NK-92 (cell line): ENCODE measurements around the gene C15orf39.
"Not testable (repeated sequence)": the region's sequence is repeated elsewhere in the genome, so short reads cannot be mapped to it uniquely, and the experiment has no call there.

Source experiments
- DNase-seq: peaks from one replicate; lab custom pipeline; 2025; ENCODE audit not compliant: unreplicated experiment; lab: John Stamatoyannopoulos, UW

Gene C15orf39

DNA sequence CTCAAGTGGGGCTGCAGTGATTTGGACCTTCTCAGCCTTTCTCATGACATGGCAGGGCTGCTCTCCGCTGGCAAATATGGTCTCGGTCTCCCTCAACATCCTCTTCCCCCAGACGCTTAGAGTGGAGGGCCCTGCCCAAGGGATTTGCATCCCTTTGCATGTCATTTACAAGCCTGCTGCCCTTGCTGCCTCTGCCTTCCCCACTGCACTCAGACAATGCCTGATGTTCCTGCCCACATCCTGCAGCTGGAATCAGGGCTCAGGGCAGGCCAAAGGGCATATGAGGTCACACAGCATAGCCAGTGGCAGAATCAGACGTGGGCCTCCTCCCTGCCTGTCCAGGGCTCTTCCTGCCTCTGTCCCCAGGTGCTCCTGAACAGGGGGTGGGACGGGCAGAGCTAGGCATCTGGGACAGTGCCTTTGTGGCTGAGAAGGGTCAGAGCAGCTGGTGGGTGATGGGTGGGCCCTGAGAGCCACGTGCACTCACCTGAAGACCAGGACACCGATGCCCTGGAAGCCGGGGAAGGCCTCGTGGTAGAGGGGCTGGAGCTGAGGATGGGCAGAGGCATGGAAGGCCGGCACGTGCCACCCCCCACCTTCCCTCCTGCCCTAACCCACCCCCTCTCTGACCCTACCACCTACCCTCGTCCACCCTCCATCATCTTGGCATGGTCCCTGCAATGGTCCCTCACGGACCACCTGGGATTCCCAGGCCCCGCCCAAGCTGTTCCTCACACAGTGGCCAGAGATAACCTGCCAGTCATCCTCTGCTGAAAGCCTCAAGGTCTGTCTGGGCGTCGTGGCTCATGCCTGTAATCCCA, 29.1 kb downstream of the C15orf39 start:
- no peak for DNase-seq

DNA sequence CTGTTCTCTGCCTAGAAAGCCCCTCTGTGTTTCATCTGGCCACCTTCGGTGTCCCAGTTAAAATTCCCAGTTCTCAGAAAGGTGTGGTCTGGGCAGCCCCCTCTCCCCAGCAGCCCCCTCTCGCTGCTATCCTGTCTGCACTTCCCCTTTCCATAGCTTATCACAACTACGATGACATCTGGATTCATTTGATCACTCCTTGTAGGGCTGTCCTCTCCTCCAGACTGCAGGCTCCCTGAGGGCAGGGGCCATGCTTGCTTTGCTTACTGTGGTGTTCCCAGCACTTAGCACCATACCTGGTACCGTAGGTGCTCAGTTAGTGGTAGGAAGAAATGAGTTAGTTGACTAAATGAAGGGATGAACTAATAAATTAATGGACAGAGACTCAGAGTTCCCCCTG, 30.2 kb downstream of the C15orf39 start:
- DNase-seq, result no peak

DNA sequence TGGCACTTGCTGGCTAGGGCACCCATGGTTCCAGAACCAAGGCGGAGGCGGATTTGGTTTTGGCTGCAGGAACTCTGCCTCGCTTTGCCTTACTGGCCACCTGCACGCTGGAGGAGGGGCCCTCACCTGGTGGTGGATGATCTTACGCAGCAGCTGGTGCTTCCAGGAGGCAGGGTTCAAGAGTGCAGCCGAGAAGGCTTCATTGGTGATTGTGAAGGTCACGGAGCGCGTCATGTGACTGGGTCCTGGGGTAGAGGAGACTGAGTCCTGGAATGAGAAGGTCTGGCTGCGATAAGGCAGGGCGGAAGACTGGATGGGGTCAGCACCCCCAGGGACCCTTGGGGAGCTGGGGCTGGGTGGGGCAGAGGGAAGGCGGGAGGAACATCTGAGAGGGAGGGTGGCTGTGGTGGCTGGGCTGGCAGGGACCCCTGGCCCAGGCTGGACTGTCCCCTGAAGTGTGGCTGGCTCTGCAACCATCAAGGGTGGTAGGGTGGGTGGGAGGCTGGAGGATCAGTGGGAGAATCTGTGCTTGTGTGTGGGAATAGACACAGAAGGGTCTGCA, 30.7 kb downstream of the C15orf39 start:
- DNase-seq, result no peak

DNA sequence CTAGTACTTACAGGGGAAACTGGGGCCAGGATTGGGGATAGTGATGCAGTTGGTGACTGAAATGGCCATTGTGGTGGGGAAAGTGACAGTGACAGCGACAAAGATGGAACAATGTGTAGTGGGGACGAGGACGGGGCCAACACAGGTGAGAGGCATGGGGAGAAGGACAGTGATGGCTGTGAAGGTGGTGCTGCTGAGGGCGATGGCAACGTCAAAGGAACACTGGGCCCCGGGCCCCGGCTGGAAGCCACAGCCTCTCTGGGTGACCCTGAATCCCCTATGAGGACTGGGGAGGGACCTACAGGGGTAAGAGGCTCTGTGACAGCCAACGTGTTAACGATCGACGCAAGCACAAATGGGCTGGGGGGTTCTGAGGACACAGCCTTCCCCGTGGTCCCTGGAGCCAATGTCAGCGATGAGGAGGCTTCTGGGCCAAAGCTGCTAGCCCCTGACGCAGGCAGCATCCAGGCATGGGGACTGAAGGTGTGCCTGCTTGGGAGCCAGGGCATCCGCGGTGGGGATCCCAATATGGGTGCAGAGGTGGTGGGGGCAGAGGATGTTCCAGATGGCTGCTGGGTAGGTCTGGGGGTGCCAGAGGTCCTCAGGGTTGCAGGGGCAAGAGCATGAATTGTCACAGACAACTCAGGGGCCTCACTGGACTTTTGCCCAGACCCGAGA, 31.3 kb downstream of the C15orf39 start:
- no peak for DNase-seq

DNA sequence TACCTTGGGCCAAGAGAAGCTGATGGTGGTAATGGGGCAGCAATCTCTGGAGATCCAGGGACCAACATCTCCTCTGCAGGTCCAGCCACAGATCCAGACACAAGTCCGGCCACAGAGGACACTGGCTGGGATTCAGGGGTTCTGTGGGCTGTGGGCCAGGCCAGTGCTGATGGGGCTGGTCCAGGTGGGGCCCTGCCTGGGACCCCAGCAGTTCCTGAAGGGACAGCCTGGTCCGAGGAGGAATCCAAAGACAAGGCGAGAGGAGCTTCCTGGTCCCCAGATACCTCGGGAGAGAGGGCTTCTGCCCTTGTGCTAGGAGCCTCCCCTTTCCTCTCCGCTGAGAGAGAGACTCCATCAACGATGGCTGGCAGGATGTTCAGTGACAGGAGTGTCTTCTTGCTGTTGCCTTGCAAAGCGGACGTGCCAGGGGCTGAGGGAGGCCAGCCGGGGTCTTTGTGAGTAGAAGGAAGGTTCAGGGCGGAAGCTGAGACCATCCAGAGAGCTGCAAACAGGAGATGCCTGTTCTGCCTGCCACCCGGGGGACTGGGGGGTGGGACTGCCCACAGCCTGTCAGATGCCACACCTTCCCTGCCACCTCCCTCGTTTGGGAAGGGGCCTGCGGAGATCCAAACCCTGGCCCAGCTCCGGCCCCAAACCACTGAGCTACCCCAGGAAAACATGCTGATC, 32.0 kb downstream of the C15orf39 start:
- no peak for DNase-seq

DNA sequence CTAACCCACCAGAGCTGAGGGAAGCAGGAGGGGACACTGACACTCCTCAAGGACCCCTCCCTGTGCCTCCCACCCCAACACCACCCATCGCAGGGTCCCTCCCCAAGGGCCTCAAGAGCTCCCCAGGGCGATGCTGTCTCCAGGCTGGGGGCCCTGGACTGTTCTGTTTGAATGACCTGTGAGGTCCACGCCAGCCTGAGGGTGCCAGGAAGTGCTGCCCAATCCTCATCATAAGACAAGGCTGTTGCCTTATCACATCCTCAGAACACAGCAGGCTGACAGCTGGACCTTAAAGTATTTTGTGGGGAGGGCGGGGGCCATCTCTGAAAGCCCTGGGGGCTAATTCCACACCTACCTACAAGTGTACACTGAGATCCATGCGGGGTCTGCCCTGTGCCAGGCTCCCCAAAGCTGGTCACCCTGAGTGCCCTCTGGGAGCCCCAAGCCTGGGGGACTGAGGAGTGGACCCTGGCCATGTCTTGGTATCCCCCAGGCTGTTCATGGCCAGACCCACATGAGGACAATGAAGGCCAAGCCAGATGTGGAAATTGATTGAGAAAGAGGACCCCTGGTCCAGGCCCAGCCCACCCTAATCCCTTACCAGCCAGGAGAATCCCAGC, 32.6 kb downstream of the C15orf39 start:
- DNase-seq, result no peak

DNA sequence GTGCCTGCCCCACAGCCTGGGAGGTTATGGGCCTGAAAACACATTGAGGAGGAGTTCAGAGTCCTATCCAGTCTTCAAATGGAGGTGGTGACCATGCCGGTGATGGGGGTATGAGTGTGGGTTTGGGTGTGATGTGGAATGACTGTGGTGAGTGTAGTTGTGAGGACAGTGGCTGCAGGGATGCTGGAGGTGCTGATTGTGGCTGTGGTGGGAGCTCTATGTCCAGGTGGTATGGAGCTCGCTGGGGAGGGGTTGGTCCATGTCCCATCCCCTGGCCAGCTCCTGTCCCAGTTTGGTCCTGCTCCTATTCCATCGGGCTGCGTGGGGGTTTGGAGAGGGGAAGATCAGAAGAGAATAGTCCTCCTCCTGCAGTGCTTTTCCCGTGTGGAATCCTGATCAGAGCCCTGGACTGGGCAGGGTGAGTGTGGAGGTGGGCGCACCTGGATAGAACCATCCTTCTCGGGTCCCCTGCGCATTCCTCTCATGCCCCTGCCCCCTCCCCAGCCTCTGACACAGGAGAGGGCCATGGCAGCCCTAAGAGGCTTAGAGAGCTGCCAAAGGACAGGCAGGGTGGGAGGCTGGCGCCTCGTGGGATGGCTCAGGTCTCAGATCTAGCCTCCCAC, 33.5 kb downstream of the C15orf39 start:
- DNase-seq, result no peak

DNA sequence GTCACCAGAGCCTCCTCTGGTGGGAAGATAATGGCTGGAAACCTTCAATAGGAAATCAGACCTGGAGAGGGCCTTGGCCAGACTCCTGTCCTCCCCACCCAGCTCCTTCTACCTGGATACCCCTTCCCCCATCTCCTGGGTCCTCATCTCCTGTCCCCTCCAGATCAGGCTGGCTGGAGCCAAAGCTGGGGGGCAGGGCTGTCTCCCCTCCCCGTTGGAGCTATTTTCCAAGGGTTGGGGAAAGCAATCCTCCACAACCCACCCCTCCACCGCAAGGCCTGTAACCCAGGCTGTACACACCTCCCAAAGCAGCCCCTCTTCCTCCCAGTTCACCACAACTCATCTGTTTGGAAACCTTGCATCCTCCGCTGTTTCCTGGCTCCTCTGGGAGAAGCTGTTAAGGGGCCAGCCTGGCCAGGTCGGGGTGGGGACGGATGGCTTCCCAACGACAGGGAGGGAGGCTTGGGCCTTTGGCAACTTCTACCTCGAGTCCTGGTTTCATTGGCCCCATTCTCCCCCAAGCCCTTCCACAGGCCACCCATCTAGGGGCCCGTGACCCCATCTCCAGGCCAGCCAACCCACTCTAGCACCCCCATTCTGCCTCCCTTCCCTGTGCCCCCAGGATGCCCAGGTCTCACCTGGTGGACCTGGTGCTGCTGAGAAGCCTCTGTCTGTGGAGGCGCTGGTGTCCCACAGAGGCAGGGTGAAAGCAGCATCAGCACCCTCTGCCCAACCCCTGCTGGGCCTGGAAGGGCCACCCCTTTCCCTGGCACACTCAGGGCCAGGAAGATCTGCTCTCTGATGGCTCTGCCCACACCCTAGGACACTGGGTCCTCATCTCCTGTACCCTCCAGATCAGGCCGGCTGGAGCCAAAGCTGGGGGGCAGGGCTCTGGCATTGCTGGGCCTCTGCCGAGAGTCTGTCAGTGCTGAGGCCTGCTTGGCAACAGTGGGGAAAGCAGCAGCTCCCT, 34.4 kb downstream of the C15orf39 start:
- no peak for DNase-seq

DNA sequence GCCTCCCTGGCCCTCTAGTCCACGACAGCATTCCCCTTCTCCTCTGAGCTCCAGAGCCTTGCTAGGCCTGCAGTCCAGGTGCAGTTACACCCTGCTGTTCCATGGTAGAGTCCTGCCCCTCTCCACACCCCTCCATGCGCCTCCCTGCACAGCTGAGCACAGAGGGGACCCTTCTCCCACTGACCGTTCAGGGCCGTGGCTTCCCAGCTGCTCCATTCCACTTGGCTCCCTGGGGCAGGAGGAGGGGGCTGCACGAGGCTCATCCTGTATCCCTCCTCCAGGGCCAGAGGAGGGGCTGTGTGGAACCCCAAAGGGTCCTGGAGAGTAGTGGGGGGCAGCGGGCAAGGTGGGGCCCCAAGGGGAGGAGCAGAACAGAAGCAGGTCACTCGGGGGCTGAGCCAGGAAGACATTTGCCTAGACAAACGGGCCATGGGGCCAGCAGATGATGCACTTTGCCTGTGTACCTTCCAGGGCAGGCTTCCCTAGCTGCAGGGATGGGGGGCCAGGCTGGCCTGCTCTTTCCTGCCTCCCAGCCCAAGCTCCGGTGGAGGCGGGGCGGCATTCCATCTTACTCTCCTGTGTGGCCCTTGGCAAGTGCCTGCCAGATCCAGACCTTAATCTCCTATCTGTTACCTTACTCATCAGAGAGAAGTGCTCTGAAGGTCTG, 35.8 kb downstream of the C15orf39 start:
- no peak for DNase-seq

DNA sequence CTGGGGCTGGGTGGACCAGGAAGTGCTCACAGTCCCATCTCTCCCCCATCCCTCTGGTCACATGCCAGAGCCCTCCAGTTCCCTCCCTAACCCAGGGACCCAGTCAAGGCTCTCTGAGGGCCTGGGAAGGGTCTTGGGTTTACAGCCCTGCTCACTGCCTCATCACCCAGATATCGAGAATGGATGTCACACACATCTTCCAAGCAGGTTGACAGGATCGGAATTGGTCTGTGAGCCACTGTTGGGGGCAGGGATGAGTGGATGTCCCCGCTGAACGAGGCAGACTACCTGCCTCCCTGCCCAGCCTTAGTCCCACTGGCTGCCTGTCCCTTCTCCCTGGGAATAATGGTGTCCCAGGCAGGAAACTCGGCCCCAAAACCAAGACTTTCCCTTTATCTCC, 36.5 kb downstream of the C15orf39 start:
- DNase-seq, result no peak

DNA sequence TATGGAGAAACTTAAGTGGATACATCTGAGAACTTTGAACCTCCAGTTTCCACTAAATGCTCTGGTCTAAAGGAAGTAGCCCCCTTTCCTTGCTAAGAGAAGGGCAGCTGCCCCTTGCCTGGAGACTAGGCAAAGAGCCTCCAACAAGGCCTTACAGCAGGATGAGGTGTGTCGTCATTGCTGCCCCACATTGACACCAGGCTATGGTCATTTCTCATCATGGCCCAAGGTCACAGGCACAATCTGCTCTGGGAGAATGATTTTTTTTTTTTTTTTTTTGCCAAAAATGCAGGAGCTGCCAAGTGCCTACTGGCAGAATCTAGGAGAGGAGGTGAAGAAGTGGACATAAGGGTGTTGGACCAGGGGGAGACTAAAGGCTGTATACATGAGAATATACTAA, 44.1 kb downstream of the C15orf39 start:
- DNase-seq, result not testable (repeated sequence)

DNA sequence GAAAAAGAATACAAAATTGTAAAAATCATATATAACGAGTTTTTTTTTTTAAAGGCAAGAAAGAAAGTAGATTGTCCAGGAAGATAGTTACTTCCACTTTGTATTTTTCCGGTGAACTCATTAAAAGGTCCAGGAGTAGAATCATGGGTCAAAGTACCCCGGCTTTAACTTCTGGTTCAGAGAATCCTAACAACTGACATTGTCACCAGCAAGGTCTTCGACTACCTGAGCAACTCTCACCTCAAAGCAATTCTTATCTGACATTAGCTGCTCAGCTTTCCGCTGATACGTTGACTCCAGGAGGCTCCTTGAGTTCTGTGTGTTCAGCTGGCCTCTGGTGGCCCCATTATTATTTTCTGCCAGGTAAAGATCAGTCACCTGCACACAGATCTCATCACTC, 47.3 kb downstream of the C15orf39 start:
- DNase-seq, result not testable (repeated sequence)

DNA sequence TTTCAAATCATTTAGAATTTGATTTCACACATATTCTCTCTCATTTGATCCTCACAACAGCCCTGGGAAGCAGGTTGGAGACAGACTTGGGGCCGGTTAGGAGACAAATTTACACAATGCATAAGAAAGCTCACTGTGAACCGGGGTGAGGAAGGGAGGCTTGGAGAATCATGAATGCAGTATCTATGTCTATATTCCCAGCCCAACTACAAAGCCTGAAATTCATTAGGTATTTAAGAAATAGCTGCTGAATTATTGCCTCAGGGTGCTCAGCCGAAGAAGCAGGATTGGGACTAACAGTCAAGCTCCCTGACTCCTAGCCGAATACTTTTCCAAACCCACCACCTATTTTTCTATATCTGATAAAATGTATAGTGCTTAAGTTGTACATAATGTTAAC, 48.0 kb downstream of the C15orf39 start:
- DNase-seq, result no peak

DNA sequence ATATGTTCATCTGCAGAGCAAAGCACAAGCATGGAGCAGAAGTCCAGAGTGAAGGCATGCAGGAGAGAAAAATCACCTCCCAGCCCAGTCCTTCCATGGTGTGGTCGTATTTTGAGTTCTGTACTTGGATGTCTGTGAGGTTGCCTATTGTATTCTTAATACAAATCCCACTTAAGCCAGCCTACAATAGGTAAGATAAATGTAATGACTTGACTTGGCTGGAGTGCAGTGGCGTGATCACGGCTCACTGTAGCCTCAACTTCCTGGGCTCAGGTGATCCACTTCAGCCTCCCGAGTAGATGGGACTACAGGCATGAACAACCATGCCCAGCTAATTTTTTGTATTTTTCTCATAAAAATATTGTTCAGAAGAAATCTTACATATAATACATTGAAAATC, 49.7 kb downstream of the C15orf39 start:
- not testable (repeated sequence) for DNase-seq

DNA sequence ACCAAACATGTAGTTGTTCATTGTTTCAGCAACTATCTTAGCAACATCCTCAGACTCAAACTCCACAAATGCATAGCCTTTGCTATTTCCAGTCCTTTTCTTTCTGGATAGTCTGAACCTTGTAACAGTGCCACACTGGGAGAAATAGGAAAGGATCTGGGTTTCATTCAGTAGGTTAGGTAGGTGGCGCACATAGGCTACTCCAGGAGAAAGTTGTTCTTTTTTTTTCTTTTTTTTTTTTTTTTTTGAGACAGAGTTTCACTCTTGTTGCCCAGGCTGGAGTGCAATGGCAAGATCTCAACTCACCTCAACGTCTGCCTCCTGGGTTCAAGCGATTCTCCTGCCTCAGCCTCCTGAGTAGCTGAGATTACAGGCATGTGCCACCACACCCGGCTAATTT, 50.6 kb downstream of the C15orf39 start:
- DNase-seq, result not testable (repeated sequence)

DNA sequence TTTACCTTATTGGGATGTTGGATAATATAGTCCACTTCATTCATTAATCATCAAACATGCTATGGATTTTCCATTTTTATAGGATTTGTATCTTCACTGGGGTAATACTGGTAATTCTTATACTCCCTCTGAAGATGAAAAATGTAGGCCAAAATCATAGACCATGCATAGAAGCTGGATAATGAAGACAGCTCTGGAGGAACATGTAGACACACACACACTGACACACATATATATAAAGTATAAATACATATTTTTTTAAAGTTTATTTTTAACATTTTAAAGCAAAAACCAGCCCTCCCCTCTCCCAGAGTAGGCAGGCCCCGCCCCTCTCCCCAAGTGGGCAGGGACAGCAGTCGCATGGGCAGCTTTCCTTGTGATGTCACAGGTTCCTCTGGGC, 56.4 kb downstream of the C15orf39 start, which contains the start of gene GOLGA6C:
Gene GOLGA6C (plus strand): TSS at position 301 of the 400 bp plus-strand sequence. CDS start 265 bp downstream, outside the sequence.
- DNase-seq, result not testable (repeated sequence)

DNA sequence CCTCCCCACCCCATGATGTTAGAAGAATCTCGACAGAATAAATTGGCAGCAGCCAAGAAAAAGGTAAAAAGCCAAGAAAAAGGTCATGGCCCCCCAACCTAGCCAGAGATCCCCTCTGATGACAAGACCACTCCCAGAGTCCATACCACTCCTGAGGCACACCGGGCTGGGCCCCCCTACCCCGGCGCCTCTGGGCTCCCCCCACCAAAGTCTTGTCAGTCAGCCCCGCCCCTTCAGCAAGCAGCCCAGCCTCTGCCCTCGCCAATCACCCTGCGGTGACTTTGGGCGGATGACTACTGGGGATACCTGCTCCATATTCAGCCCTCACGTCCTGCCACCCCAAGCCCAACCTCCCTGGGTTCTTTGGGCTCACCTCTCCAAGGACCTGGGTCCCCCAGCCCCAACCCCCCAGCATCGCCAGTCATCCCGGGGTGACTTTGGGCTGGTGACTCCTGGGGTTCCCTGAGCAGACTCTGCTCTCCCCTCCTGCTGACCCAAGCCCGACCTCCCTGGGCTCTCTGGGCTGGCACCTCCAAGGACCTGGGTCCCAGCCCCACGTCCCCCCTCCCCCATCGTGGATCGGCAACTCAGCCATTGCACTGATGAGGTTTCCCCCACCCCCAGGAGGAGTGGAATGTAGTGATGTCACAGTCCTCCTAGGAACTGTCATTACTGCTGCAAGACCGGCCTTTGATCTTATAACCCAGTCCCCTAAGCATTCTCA, 57.1 kb downstream of the C15orf39 start:
- not testable (repeated sequence) for DNase-seq

DNA sequence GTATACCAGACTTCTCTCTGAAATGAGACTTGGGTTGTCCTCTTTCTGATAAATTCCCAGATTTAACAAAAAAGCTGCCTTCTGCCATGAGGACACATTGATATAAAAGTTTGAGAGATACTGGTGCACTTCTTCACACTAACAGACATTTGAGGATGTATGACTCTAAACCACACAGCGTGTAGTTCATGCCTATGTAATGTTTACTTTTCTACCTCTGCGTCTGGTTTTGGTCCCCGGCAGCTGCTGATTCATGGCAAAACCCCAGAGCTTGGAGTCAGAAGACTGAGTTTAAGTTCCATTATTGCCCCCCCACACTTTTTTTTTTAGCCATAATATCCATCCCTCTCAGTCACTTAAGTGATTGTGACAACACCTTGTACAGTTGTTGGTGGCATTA, 58.2 kb downstream of the C15orf39 start:
- DNase-seq, result not testable (repeated sequence)
